ENCODE results near the gene SELPLG. TPM values are rescaled to one million over a fixed set of nuclear protein-coding genes. Genes with fewer than 3 reads are reported as not detected.

The SELPLG gene
- total RNA-seq, 1 donor from 2014 or later: 5.8 TPM

- H3K4me1 ChIP-seq (ENCODE audit: insufficient read depth, low read length): peaks cover 5% of the 10 kb centered on the region
- Mint-ChIP-seq H3K4me3 (ENCODE audit: unreplicated experiment) (no peak overlapping the region), H3K27ac (ENCODE audit: unreplicated experiment) (no peak overlapping the region), H3K4me1 (ENCODE audit: low read depth, unreplicated experiment) (peaks cover 31% of the 10 kb centered on the region), H3K9me3 (ENCODE audit: unreplicated experiment) (peaks cover 6% of the 10 kb centered on the region), H3K36me3 (ENCODE audit: low read depth, unreplicated experiment) (peaks cover 2% of the 10 kb centered on the region), H3K27me3 (ENCODE audit: low read depth, unreplicated experiment) (no peaks in the 10 kb centered on the region)
- no peak overlapping the region for H3K27ac ChIP-seq (ENCODE audit: low read depth, low read length)
- H3K79me2 ChIP-seq (ENCODE audit: insufficient read depth, low read length): no peaks in the 10 kb centered on the region
- no peak for DNase-seq (ENCODE audit: low read depth)
- H3K9ac ChIP-seq (ENCODE audit: low read length): no peak overlapping the region
- H3K36me3 ChIP-seq (ENCODE audit: insufficient read depth, low read length): no peaks in the 10 kb centered on the region
- no peak for TF ChIP-seq CTCF (IDR thresholded peaks at IDR 0.05; ENCODE audit: insufficient read depth, low read depth, low read length)
- TF ChIP-seq EZH2 (IDR thresholded peaks at IDR 0.05; ENCODE audit: insufficient read depth, low read length): no peak
- no peaks in the 10 kb centered on the region for H4K20me1 ChIP-seq (ENCODE audit: insufficient read depth, low read length)
- no peak overlapping the region for H2AFZ ChIP-seq (ENCODE audit: low read depth, low read length)
- H3K9me3 ChIP-seq (ENCODE audit: insufficient read depth, low read depth, low read length): no peaks in the 10 kb centered on the region
- no peak overlapping the region for H3K4me3 ChIP-seq (ENCODE audit: insufficient read depth, low read depth, low read length)
- H3K27me3 ChIP-seq (ENCODE audit: insufficient read depth, low read length): no peaks in the 10 kb centered on the region
- H3K4me2 ChIP-seq (ENCODE audit: low read length): no peak overlapping the region
- no peak for FAIRE-seq
These were observed 55.4 kb downstream of the SELPLG start for GRCh38 chr12:108578264-108578663.

GRCh38 chr12:108577458-108577857 is 56.2 kb downstream of the SELPLG start:
- FAIRE-seq (no peak), DNase-seq (ENCODE audit: low read depth) (no peak)
- H3K27ac ChIP-seq (ENCODE audit: low read depth, low read length): no peak overlapping the region
- H3K27ac Mint-ChIP-seq (ENCODE audit: unreplicated experiment): no peak overlapping the region
- H3K9me3 ChIP-seq (ENCODE audit: insufficient read depth, low read depth, low read length): no peaks in the 10 kb centered on the region
- peaks cover 5% of the 10 kb centered on the region for H3K4me1 ChIP-seq (ENCODE audit: insufficient read depth, low read length)
- no peaks in the 10 kb centered on the region for H3K27me3 ChIP-seq (ENCODE audit: insufficient read depth, low read length)
- no peaks in the 10 kb centered on the region for H3K27me3 Mint-ChIP-seq (ENCODE audit: low read depth, unreplicated experiment)
- no peak for TF ChIP-seq EZH2 (IDR thresholded peaks at IDR 0.05; ENCODE audit: insufficient read depth, low read length)
- no peak for TF ChIP-seq CTCF (IDR thresholded peaks at IDR 0.05; ENCODE audit: insufficient read depth, low read depth, low read length)
- H3K9ac ChIP-seq (ENCODE audit: low read length): no peak overlapping the region
- H2AFZ ChIP-seq (ENCODE audit: low read depth, low read length): no peak overlapping the region
- H3K79me2 ChIP-seq (ENCODE audit: insufficient read depth, low read length): no peaks in the 10 kb centered on the region
- no peaks in the 10 kb centered on the region for H4K20me1 ChIP-seq (ENCODE audit: insufficient read depth, low read length)
- H3K9me3 Mint-ChIP-seq (ENCODE audit: unreplicated experiment): peaks cover 6% of the 10 kb centered on the region
- no peak overlapping the region for H3K4me2 ChIP-seq (ENCODE audit: low read length)
- peaks cover 2% of the 10 kb centered on the region for H3K36me3 Mint-ChIP-seq (ENCODE audit: low read depth, unreplicated experiment)
- H3K36me3 ChIP-seq (ENCODE audit: insufficient read depth, low read length): no peaks in the 10 kb centered on the region
- no peak overlapping the region for H3K4me3 ChIP-seq (ENCODE audit: insufficient read depth, low read depth, low read length)
- no peak overlapping the region for H3K4me3 Mint-ChIP-seq (ENCODE audit: unreplicated experiment)
- H3K4me1 Mint-ChIP-seq (ENCODE audit: low read depth, unreplicated experiment): peaks cover 27% of the 10 kb centered on the region

GRCh38 chr12:108576660-108577234 is 56.9 kb downstream of the SELPLG start:
- H3K4me3 ChIP-seq (ENCODE audit: insufficient read depth, low read depth, low read length): no peak overlapping the region
- H3K27ac Mint-ChIP-seq (ENCODE audit: unreplicated experiment): peak overlapping the region; percentile 79

More at GRCh38 chr12:108576660-108577234, 56.9 kb downstream of the SELPLG start:
- Histone ChIP-seq H3K4me2 (ENCODE audit: low read length) (no peak overlapping the region), H3K4me1 (ENCODE audit: insufficient read depth, low read length) (peaks cover 5% of the 10 kb centered on the region), H3K27ac (ENCODE audit: low read depth, low read length) (no peak overlapping the region), H3K9ac (ENCODE audit: low read length) (no peak overlapping the region), H3K9me3 (ENCODE audit: insufficient read depth, low read depth, low read length) (no peaks in the 10 kb centered on the region), H3K27me3 (ENCODE audit: insufficient read depth, low read length) (no peaks in the 10 kb centered on the region), H3K79me2 (ENCODE audit: insufficient read depth, low read length) (no peaks in the 10 kb centered on the region), H3K36me3 (ENCODE audit: insufficient read depth, low read length) (no peaks in the 10 kb centered on the region), H2AFZ (ENCODE audit: low read depth, low read length) (no peak overlapping the region), H4K20me1 (ENCODE audit: insufficient read depth, low read length) (no peaks in the 10 kb centered on the region)
- H3K4me1 Mint-ChIP-seq (ENCODE audit: low read depth, unreplicated experiment): peaks cover 27% of the 10 kb centered on the region
- FAIRE-seq (no peak), DNase-seq (ENCODE audit: low read depth) (peak; percentile 27)
- TF ChIP-seq EZH2 (IDR thresholded peaks at IDR 0.05; ENCODE audit: insufficient read depth, low read length) (no peak), CTCF (IDR thresholded peaks at IDR 0.05; ENCODE audit: insufficient read depth, low read depth, low read length) (no peak)
- H3K9me3 Mint-ChIP-seq (ENCODE audit: unreplicated experiment): peaks cover 6% of the 10 kb centered on the region
- no peak overlapping the region for H3K4me3 Mint-ChIP-seq (ENCODE audit: unreplicated experiment)
- H3K36me3 Mint-ChIP-seq (ENCODE audit: low read depth, unreplicated experiment): peaks cover 2% of the 10 kb centered on the region
- H3K27me3 Mint-ChIP-seq (ENCODE audit: low read depth, unreplicated experiment): no peaks in the 10 kb centered on the region

Measured in astrocyte (in vitro differentiated cells and primary cell).